Neutrophil (primary cell): ENCODE data around the gene TMEM271.

Source experiments
- H3K27ac ChIP-seq: fragments of 200-600 bp; sonication (generic); 2 replicates; pipeline ENCODE4 v1.5.1; 2016; ENCODE audit warnings: mild to moderate bottlenecking, moderate library complexity
- H3K27me3 ChIP-seq: fragments of 200-600 bp; sonication (generic); 2 replicates; pipeline ENCODE4 v1.6.0; 2016; ENCODE audit warnings: mild to moderate bottlenecking
- H3K36me3 ChIP-seq: fragments of 200-600 bp; sonication (generic); 2 replicates; pipeline ENCODE4 v1.5.1; 2017
- H3K4me1 ChIP-seq, 2 experiments: fragments of 200-600 bp in 1 of 2; sonication (generic) in 1 of 2; 1 replicate in 1 of 2; 2 replicates in 1 of 2; pipeline versions ENCODE4 v1.5.1 to v1.6.1; 2013 to 2016; ENCODE audit warnings: low read depth in 1 of 2, low read length in 1 of 2, mild to moderate bottlenecking in 1 of 2, moderate library complexity in 1 of 2; ENCODE audit not compliant: control insufficient read depth in 1 of 2, insufficient read depth in 1 of 2
- H3K4me3 ChIP-seq, 2 experiments: fragments of 200-600 bp in 1 of 2; sonication (generic) in 1 of 2; 1 replicate in 1 of 2; 2 replicates in 1 of 2; pipeline ENCODE4 v1.5.1; 2013 to 2016; ENCODE audit warnings: low read depth in 1 of 2, low read length in 1 of 2, mild to moderate bottlenecking in 1 of 2, moderate library complexity in 1 of 2
- H3K9me3 ChIP-seq: fragments of 200-600 bp; sonication (generic); 2 replicates; pipeline ENCODE4 v1.5.1; 2016
- TF ChIP-seq, protein P1 (sequence below): fragments of 200-600 bp; sonication (generic); IDR thresholded peaks from 2 replicates; pipeline ENCODE4 v1.5.1; 2016; ENCODE audit warnings: antibody characterized with exemption

TMEM271 gene

DNA sequence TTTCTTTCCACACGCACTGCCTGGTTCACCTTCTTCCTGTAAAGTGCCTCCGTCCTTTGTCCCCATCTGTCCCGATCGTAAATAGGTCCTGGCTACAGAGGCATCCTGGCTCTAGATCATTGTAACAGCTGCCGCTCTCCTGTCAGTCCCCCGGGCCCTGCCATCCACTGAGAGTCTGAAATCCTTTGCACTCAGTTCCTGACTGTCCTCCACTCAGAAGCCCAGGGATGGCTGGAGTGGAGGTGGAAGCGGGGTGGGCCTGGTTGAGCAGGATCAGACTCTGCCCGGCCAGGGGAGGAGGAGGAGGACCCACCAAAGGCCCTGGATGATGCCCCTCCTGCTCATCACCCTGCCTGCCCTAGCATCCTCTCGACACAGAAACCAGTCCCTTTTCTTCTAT, 47.3 kb downstream of the TMEM271 start:
- peaks cover 3% of the 10 kb centered on the region for H3K9me3 ChIP-seq
- no peaks in the 10 kb centered on the region for H3K4me1 ChIP-seq
- TF ChIP-seq, protein P1, sequence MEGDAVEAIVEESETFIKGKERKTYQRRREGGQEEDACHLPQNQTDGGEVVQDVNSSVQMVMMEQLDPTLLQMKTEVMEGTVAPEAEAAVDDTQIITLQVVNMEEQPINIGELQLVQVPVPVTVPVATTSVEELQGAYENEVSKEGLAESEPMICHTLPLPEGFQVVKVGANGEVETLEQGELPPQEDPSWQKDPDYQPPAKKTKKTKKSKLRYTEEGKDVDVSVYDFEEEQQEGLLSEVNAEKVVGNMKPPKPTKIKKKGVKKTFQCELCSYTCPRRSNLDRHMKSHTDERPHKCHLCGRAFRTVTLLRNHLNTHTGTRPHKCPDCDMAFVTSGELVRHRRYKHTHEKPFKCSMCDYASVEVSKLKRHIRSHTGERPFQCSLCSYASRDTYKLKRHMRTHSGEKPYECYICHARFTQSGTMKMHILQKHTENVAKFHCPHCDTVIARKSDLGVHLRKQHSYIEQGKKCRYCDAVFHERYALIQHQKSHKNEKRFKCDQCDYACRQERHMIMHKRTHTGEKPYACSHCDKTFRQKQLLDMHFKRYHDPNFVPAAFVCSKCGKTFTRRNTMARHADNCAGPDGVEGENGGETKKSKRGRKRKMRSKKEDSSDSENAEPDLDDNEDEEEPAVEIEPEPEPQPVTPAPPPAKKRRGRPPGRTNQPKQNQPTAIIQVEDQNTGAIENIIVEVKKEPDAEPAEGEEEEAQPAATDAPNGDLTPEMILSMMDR = no peak
- no peaks in the 10 kb centered on the region for H3K27me3 ChIP-seq
- peaks cover 95% of the 10 kb centered on the region for H3K36me3 ChIP-seq
- H3K27ac ChIP-seq = no peak overlapping the region
- H3K4me3 ChIP-seq = no peak overlapping the region

DNA sequence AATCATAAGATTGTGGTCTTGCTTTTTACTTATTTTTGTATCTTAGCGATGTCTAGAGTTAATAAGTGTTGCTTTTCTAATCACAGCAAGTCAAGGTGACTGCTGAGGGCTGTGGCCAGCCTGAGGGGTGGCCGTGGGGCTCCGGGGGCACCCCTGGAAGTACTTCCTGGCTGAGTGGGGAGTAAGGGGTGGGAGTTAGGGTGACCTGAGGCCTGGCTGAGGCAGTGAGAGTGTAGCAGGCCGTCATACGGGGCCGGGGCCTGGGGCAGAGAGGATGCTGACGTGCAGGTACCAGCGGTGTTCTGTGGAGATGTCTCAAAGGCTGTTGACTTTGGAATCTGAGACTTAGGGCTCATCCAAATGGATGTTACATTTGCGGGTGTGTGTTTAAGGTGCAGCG, 47.8 kb downstream of the TMEM271 start:
- Histone ChIP-seq H3K27ac (no peak overlapping the region), H3K36me3 (peaks cover 95% of the 10 kb centered on the region), H3K27me3 (no peaks in the 10 kb centered on the region), H3K4me1 (no peaks in the 10 kb centered on the region), H3K4me3 (no peak overlapping the region), H3K9me3 (peaks cover 3% of the 10 kb centered on the region)
- TF ChIP-seq, protein P1 = no peak

DNA sequence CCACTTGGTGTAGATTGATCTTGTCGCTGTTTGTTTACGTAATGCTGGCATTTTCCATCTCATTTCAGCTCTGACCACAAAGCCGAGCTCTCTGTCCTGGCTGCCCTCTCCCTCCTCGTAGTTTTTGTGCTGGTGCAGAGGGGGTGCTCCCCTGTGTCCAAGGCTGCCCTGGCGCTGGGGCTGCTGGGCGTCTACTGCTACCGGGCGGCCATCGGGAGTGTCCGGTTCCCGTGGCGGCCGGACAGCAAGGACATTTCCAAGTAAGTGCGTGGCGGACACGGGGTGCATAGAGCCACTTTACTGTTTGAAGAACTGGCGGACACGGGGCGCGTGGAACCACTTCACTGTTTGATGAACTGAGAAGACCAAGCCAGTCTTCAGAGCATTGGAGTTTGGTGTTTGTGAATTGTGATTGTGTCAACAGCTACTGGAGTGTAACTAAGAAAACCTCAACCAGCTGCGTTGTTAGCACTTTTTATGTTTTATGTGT, 49.1 kb downstream of the TMEM271 start:
- Histone ChIP-seq H3K36me3 (peaks cover 95% of the 10 kb centered on the region), H3K27ac (no peak overlapping the region), H3K9me3 (peaks cover 3% of the 10 kb centered on the region), H3K4me3 (no peak overlapping the region), H3K27me3 (no peaks in the 10 kb centered on the region), H3K4me1 (no peaks in the 10 kb centered on the region)
- TF ChIP-seq, protein P1 = no peak

DNA sequence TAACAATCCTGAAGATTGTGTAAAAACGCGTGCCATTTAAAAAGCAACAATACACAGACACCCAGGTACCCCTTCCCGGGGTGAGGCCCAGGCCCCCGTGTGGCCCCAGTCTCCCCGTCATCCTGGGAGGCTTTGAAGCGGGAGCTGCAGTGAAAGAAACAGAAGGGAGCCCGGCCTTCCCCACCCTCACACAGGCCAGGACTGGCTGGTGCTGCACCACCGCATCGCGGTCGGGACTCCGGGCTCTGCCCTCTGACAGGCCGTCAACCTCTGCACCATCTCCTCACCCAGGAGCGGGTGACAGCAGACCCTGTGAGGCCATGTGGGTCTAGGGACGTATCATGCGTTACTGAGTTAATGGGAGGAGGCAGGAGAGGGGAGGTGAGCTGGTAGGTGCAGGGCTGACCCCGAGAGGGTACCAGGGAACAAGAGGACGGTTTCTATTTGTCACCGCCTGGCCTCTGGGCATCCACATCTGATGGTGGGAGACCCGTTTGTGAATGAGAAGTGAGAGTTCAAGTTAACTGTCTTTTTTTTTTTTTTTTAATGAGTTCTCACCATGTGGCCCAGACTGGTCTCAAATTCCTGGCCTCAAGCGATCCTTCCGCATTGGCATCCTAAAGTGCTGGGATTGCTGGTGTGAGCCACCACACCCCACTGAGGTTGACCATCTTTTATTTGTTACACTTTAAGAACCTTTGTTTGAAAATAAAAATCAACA, 49.7 kb downstream of the TMEM271 start:
- Histone ChIP-seq H3K4me3 (no peak overlapping the region), H3K4me1 (no peaks in the 10 kb centered on the region), H3K27ac (no peak overlapping the region), H3K9me3 (peaks cover 3% of the 10 kb centered on the region), H3K36me3 (peaks cover 95% of the 10 kb centered on the region), H3K27me3 (no peaks in the 10 kb centered on the region)
- TF ChIP-seq, protein P1 = no peak

DNA sequence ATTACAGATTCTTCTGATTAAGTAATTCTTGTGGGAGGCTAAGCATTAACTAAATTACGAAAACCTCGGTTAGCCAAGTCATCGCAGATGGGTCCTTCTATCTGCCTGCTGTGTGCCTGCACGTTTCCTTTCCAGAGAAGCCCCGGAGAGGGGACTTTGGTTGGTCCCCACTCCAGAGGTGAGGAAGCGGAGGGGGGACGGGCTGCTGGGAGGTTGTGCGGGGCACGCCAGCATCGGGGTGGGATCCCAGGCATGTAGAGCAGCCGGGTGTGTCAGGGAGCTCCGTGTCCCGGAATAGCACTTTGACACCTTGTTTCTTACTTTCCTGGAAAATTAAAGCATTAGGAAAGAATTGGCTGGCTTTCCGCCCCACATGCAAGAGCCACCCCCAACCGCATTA, 50.4 kb downstream of the TMEM271 start:
- TF ChIP-seq, protein P1 = no peak
- Histone ChIP-seq H3K36me3 (peaks cover 95% of the 10 kb centered on the region), H3K27ac (no peak overlapping the region), H3K4me1 (no peaks in the 10 kb centered on the region), H3K9me3 (peaks cover 3% of the 10 kb centered on the region), H3K27me3 (no peaks in the 10 kb centered on the region), H3K4me3 (no peak overlapping the region)
